Neuronal stem cell (in vitro differentiated cells): ENCODE data around the gene RTN4RL1.
"Not testable (repeated sequence)": the region's sequence is repeated elsewhere in the genome, so short reads cannot be mapped to it uniquely, and the experiment has no call there.

Experiments used
- DNase-seq: peaks from one replicate; pipeline ENCODE4 v3.0.0-alpha.2; 2013; ENCODE audit warnings: low spot score
- H2AFZ ChIP-seq: one replicate; pipeline ENCODE4 v1.6.1; 2013; ENCODE audit warnings: mild to moderate bottlenecking, low read length, inconsistent platforms
- H2AK5ac ChIP-seq: 2 replicates; pipeline ENCODE4 v1.6.1; 2013; ENCODE audit warnings: low read depth, mild to moderate bottlenecking, inconsistent platforms, low read length, moderate library complexity, mixed read lengths
- H2BK120ac ChIP-seq: 2 replicates; pipeline ENCODE4 v1.6.1; 2013; ENCODE audit warnings: low read depth, mild to moderate bottlenecking, inconsistent platforms, low read length, moderate library complexity, mixed read lengths
- H2BK12ac ChIP-seq: one replicate; pipeline ENCODE4 v1.6.1; 2013; ENCODE audit warnings: low read length, inconsistent platforms
- H2BK15ac ChIP-seq: 2 replicates; pipeline ENCODE4 v1.6.1; 2013; ENCODE audit warnings: mild to moderate bottlenecking, low read length, inconsistent platforms, mixed read lengths
- H2BK5ac ChIP-seq: one replicate; pipeline ENCODE4 v1.6.1; 2013; ENCODE audit warnings: inconsistent platforms, mild to moderate bottlenecking, low read length, moderate library complexity
- H3K14ac ChIP-seq: one replicate; pipeline ENCODE4 v1.6.1; 2013; ENCODE audit warnings: low read length, inconsistent platforms
- H3K18ac ChIP-seq: 2 replicates; pipeline ENCODE4 v1.6.1; 2013; ENCODE audit warnings: low read length, inconsistent platforms
- H3K23ac ChIP-seq: 2 replicates; pipeline ENCODE4 v1.6.1; 2013; ENCODE audit warnings: low read depth, mild to moderate bottlenecking, mixed read lengths, low read length, inconsistent platforms; ENCODE audit not compliant: poor library complexity
- H3K27ac ChIP-seq: replicated peaks from 3 replicates; pipeline ENCODE4 v1.5.1; 2013; ENCODE audit warnings: low read length, inconsistent platforms
- H3K27me3 ChIP-seq, 3 experiments: 2 replicates each; pipeline ENCODE4 v1.6.1; 2013; ENCODE audit warnings: low read length in 3 of 3, mild to moderate bottlenecking in 2 of 3, inconsistent platforms in 1 of 3, low read depth in 1 of 3, mixed read lengths in 1 of 3, moderate library complexity in 1 of 3; ENCODE audit not compliant: control insufficient read depth in 3 of 3, insufficient read depth in 3 of 3
- H3K36me3 ChIP-seq, 2 donors: replicated peaks in 1 of 2; 2 replicates each; pipeline ENCODE4 v1.6.1; 2013; ENCODE audit warnings: low read length in 2 of 2; ENCODE audit not compliant: control insufficient read depth in 2 of 2, insufficient read depth in 2 of 2
- H3K4ac ChIP-seq: 2 replicates; pipeline ENCODE4 v1.6.1; 2013; ENCODE audit warnings: inconsistent platforms, mild to moderate bottlenecking, low read length, moderate library complexity
- H3K4me1 ChIP-seq, 2 donors: 1 replicate in 1 of 2; 2 replicates in 1 of 2; pipeline ENCODE4 v1.6.1; 2013; ENCODE audit warnings: low read length in 2 of 2, low read depth in 1 of 2; ENCODE audit not compliant: control insufficient read depth in 2 of 2, insufficient read depth in 1 of 2
- H3K4me2 ChIP-seq: one replicate; pipeline ENCODE4 v1.6.1; 2013; ENCODE audit warnings: mild to moderate bottlenecking, low read length, inconsistent platforms; ENCODE audit not compliant: insufficient read depth, poor library complexity, severe bottlenecking
- H3K4me3 ChIP-seq, 2 donors: 2 replicates each; pipeline ENCODE4 v1.5.1; 2013; ENCODE audit warnings: low read length in 2 of 2, mild to moderate bottlenecking in 2 of 2, inconsistent platforms in 1 of 2, moderate library complexity in 1 of 2
- H3K79me1 ChIP-seq: one replicate; pipeline ENCODE4 v1.6.1; 2013; ENCODE audit warnings: low read depth, mild to moderate bottlenecking, inconsistent platforms, low read length, moderate library complexity
- H3K9ac ChIP-seq: one replicate; pipeline ENCODE4 v1.6.1; 2013; ENCODE audit warnings: mild to moderate bottlenecking, low read depth, low read length, inconsistent platforms; ENCODE audit not compliant: poor library complexity
- H3K9me3 ChIP-seq, 2 donors: replicated peaks in 1 of 2; 2 replicates each; pipeline versions ENCODE3 to v1.6.1; 2013; ENCODE audit warnings: low read length in 2 of 2, mild to moderate bottlenecking in 2 of 2, inconsistent platforms in 1 of 2, low read depth in 1 of 2, mixed read lengths in 1 of 2, moderate library complexity in 1 of 2; ENCODE audit not compliant: control insufficient read depth in 2 of 2, insufficient read depth in 1 of 2
- H4K8ac ChIP-seq: one replicate; pipeline ENCODE4 v1.6.1; 2013; ENCODE audit warnings: low read depth, mild to moderate bottlenecking, inconsistent platforms, low read length, moderate library complexity
- H4K91ac ChIP-seq: one replicate; pipeline ENCODE4 v1.6.1; 2013; ENCODE audit warnings: low read length, low read depth, mild to moderate bottlenecking, inconsistent platforms; ENCODE audit not compliant: poor library complexity
- WGBS, 2 donors: extraction: QIAGEN DNeasy Blood & Tissue Kit; methylation state at CpG; one replicate each; pipeline ENCODE4 v1.1.7; 2013; ENCODE audit warnings: missing lambda C conversion rate in 2 of 2, mixed read lengths in 1 of 2; ENCODE audit not compliant: insufficient read length in 2 of 2, insufficient replicate concordance in 1 of 2; ENCODE audit errors: extremely low coverage in 2 of 2; 5-methylcytosine and 5-hydroxymethylcytosine counted together

Gene RTN4RL1

DNA sequence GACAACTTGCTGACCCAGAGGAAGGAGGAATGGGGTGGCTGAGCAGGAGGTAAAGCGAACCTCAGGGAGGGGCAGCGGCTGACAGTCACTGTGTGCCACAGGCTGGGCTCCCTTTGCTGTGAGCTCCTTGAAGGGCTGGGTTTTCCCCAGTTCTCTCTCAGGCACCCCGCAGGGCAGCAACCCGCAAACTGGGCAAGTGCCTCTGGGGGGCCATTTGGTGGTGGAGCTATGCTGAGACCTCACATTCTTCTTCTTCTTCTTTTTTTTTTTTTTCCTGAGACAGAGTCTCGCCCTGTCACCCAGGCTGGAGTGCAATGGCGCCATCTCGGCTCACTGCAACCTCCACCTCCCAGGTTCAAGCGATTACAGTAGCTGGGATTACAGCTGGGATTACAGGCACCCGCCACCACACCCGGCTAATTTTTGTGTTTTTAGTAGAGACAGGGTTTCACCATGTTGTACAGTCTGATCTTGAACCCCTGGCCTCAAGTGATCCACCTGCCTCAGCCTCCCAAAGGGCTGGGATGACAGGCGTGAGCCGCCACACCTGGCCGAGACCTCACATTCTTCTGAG lies 42.3 kb downstream of the RTN4RL1 start:
- not testable (repeated sequence) for H3K9me3 ChIP-seq, H4K91ac ChIP-seq, DNase-seq, H4K8ac ChIP-seq, H2BK120ac ChIP-seq, H3K36me3 ChIP-seq, H3K9ac ChIP-seq, H3K4me3 ChIP-seq, H2AFZ ChIP-seq, H3K4ac ChIP-seq, H3K79me1 ChIP-seq, H3K14ac ChIP-seq, H3K27ac ChIP-seq, H2BK12ac ChIP-seq, H2BK5ac ChIP-seq, H2AK5ac ChIP-seq, H3K4me2 ChIP-seq
- H3K27me3 ChIP-seq = peaks cover 0 to 22% (median 4%) of the 10 kb centered on the region in 3 experiments
- peak overlapping the region; percentile 27 for H3K18ac ChIP-seq
- peak overlapping the region; percentile 25 for H3K23ac ChIP-seq
- H2BK15ac ChIP-seq = peak overlapping the region; percentile 73
- H3K4me1 ChIP-seq = peaks cover 12 to 14% of the 10 kb centered on the region in 2 donors
- WGBS, 2 donors = no CpG with 5 or more reads among the region's 13 CpGs

DNA sequence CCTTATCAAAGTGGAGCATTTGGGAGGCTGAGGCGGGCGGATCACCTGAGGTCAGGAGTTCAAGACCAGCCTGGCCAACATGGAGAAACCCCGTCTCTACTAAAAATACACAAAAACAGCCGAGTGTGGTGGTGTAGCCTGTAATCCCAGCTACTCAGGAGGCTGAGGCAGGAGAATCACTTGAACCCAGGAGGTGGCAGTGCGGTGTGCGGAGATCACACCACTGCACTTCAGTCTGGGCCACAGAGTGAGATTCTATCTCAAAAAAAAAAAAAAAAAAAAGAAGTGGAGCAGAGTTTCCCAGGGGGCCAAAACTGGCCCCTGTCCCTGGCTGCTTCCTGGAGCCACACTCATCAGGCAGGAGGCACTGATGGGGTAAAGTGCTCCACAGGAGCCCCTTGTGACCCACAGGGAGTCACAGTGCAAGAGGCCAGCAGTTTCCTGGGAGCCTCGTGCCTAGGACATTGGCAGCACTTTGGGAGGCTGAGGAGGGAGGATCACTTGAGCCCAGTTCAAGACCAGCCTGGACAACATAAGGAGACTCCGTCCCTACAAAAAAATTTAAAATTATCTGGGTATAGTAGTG lies 44.4 kb downstream of the RTN4RL1 start:
- no peaks in the 10 kb centered on the region for H3K79me1 ChIP-seq
- H3K9me3 ChIP-seq = no peaks in the 10 kb centered on the region
- peaks cover 0 to 37% (median 15%) of the 10 kb centered on the region in 3 experiments for H3K27me3 ChIP-seq
- no peak overlapping the region for H3K4me3 ChIP-seq
- no peak overlapping the region for H3K9ac ChIP-seq
- H2BK5ac ChIP-seq = no peak overlapping the region
- H3K4me2 ChIP-seq = no peak overlapping the region
- H2BK12ac ChIP-seq = no peak overlapping the region
- no CpG with 5 or more reads among the region's 8 CpGs for WGBS, 2 donors
- no peak overlapping the region for H3K14ac ChIP-seq
- H4K8ac ChIP-seq = no peak overlapping the region
- no peak for DNase-seq
- H4K91ac ChIP-seq = no peak overlapping the region
- no peaks in the 10 kb centered on the region for H3K36me3 ChIP-seq
- H3K18ac ChIP-seq = no peak overlapping the region
- H3K4me1 ChIP-seq = peaks cover 12% of the 10 kb centered on the region in 2 donors
- peak overlapping the region; percentile 98 for H2BK15ac ChIP-seq
- no peak overlapping the region for H3K4ac ChIP-seq
- peak overlapping the region; percentile 19 for H2AK5ac ChIP-seq
- H3K23ac ChIP-seq = no peak overlapping the region
- no peak overlapping the region for H2AFZ ChIP-seq
- H2BK120ac ChIP-seq = no peak overlapping the region
- H3K27ac ChIP-seq = no peak overlapping the region

DNA sequence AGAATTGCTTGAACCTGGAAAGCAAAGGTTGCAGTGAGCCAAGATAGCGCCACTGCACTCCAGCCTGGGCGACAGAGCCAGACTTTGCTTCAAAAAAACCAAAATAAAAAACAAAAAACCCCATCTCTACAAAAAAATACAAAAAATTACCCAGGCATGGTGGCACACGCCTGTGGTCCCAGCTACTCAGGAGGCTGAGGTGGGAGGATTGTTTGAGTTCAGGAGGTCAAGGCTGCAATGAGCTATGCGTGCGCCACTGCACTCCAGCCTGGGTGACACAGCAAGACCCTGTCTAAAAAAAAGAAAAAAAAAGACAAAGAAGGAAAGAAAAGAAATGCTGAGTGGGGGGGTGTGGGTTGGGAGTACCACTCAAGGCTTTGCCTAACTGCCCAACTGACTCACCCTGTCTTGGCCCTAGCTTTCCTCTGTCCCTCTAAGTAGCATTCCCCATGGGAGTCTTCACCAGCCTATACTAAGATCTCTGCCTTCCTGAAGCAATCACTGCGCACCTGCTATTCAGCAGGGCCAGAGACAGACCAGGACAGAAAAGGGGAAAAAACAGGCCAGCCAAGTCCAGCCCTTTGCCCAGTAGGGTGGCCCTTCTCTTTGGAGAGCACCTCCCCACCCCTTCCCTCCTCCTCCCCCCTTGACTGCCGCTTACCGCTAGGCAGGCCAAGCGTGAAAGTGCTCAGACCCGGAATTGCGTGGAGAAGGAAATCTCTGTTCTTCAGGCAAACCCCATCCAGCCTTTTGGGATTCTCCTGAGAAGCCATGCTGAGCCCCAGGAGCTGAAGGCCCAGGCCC lies 45.8 kb downstream of the RTN4RL1 start:
- Histone ChIP-seq H3K27ac (no peak overlapping the region), H3K14ac (no peak overlapping the region), H3K27me3 (peaks cover 0 to 42% (median 15%) of the 10 kb centered on the region in 3 experiments), H3K4ac (no peak overlapping the region), H3K36me3 (no peaks in the 10 kb centered on the region), H2AK5ac (peak overlapping the region; percentile 10), H4K8ac (no peak overlapping the region), H3K9ac (no peak overlapping the region), H3K9me3 (no peaks in the 10 kb centered on the region), H4K91ac (no peak overlapping the region), H2BK120ac (no peak overlapping the region), H3K79me1 (no peaks in the 10 kb centered on the region), H3K4me1 (peaks cover 11 to 12% of the 10 kb centered on the region in 2 donors), H2AFZ (peak overlapping the region; percentile 39), H2BK5ac (no peak overlapping the region), H2BK12ac (no peak overlapping the region), H3K4me3 (no peak overlapping the region), H3K23ac (no peak overlapping the region), H3K4me2 (no peak overlapping the region), H2BK15ac (no peak overlapping the region), H3K18ac (no peak overlapping the region)
- DNase-seq = no peak
- no CpG with 5 or more reads among the region's 11 CpGs for WGBS, 2 donors

- WGBS, 2 donors = no CpG with 5 or more reads among the region's 16 CpGs
- Histone ChIP-seq H2AFZ (no peak overlapping the region), H3K4me3 (no peak overlapping the region), H2BK12ac (no peak overlapping the region), H3K79me1 (no peaks in the 10 kb centered on the region), H2BK15ac (no peak overlapping the region), H3K9ac (no peak overlapping the region), H3K27ac (no peak overlapping the region), H4K8ac (no peak overlapping the region), H3K9me3 (no peaks in the 10 kb centered on the region), H3K14ac (no peak overlapping the region), H3K4me1 (peaks cover 11 to 12% of the 10 kb centered on the region in 2 donors), H3K4me2 (no peak overlapping the region), H3K4ac (no peak overlapping the region), H2BK120ac (no peak overlapping the region), H3K27me3 (peaks cover 0 to 42% (median 15%) of the 10 kb centered on the region in 3 experiments), H2BK5ac (no peak overlapping the region), H3K36me3 (no peaks in the 10 kb centered on the region), H2AK5ac (no peak overlapping the region), H3K23ac (no peak overlapping the region), H4K91ac (no peak overlapping the region), H3K18ac (peak overlapping the region; percentile 8)
- DNase-seq = no peak
Measured at GRCh38 chr17:1978396-1978949, 46.7 kb downstream of the RTN4RL1 start.
